ENCODE measurements around the gene ACTN2. TPM values are rescaled to one million over a fixed set of nuclear protein-coding genes. Genes with fewer than 3 reads are reported as not detected.

The ACTN2 gene
- total RNA-seq, 4 donors from 2014 or later, result 0.06 to 0.20 TPM; not detected in 2

DNA sequence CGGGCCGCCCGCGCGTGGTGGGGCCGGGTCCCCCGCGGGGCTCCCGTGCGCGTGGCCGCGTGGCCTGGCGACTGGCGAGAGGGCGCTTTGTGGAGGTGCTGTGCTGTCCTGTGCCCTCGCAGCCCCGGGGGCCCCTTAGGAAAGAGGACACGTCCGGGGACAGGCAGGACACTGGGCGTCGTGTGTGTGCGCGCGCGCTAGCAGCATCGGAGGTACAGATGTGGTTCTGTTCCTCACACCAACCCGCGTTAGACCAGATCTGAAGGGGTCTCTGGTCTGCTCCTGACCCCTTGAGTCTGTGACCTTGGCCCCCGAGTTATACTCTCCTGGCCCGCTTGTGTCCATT, 489 bp downstream of the ACTN2 start:
- peak overlapping the region; percentile 9 for H3K4me3 ChIP-seq (ENCODE audit: low read depth, poor library complexity, severe bottlenecking)
- no peak for TF ChIP-seq POLR2A (IDR thresholded peaks at IDR 0.05)
- TF ChIP-seq, protein P1, sequence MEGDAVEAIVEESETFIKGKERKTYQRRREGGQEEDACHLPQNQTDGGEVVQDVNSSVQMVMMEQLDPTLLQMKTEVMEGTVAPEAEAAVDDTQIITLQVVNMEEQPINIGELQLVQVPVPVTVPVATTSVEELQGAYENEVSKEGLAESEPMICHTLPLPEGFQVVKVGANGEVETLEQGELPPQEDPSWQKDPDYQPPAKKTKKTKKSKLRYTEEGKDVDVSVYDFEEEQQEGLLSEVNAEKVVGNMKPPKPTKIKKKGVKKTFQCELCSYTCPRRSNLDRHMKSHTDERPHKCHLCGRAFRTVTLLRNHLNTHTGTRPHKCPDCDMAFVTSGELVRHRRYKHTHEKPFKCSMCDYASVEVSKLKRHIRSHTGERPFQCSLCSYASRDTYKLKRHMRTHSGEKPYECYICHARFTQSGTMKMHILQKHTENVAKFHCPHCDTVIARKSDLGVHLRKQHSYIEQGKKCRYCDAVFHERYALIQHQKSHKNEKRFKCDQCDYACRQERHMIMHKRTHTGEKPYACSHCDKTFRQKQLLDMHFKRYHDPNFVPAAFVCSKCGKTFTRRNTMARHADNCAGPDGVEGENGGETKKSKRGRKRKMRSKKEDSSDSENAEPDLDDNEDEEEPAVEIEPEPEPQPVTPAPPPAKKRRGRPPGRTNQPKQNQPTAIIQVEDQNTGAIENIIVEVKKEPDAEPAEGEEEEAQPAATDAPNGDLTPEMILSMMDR (IDR thresholded peaks at IDR 0.05), result no peak
- no peak for DNase-seq (ENCODE audit: low spot score in 2 of 2)
- intact Hi-C loops (cut with DNase I; ENCODE audit: low total_unique reads), result no loop called here
- 12 to 17% methylated on average over 7 to 22 of the region's 31 CpGs for WGBS, 2 donors

- intact Hi-C loops (cut with DNase I; ENCODE audit: low total_unique reads), result no loop called here
- WGBS, 2 donors, result 54 to 65% methylated on average over 8 of the region's 8 CpGs
- no peak overlapping the region for H3K4me3 ChIP-seq (ENCODE audit: low read depth, poor library complexity, severe bottlenecking)
- TF ChIP-seq, protein P1 (IDR thresholded peaks at IDR 0.05), result no peak
- TF ChIP-seq POLR2A (IDR thresholded peaks at IDR 0.05), result no peak
- no peak for DNase-seq (ENCODE audit: low spot score in 2 of 2)
These were observed 974 bp downstream of the ACTN2 start for GRCh38 chr1:236687273-236687672.

DNA sequence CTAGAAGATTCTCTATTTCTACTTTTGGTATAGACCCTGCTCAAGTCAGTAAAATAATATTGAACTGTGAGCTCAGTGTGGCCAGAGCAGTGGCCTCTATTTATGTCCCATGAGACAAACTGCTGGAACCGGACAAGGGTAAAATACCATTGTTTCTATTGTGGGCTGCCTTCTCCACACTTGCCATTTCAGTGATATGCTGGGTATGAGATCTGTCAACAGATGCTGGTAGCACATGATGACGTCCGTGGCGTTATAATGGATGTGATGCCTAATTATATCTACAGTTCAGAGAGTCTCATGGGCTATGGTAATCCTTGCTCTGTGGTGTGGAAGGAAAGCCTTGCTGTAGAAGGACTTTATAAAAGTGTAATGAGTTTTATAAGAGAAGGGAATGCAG, 2.4 kb downstream of the ACTN2 start:
- WGBS, 2 donors, result 81 to 82% methylated on average over 4 of the region's 4 CpGs
- intact Hi-C loops (cut with DNase I; ENCODE audit: low total_unique reads), result no loop called here
- TF ChIP-seq, protein P1 (IDR thresholded peaks at IDR 0.05), result no peak
- TF ChIP-seq POLR2A (IDR thresholded peaks at IDR 0.05), result no peak
- H3K4me3 ChIP-seq (ENCODE audit: low read depth, poor library complexity, severe bottlenecking), result no peak overlapping the region
- no peak for DNase-seq (ENCODE audit: low spot score in 2 of 2)

DNA sequence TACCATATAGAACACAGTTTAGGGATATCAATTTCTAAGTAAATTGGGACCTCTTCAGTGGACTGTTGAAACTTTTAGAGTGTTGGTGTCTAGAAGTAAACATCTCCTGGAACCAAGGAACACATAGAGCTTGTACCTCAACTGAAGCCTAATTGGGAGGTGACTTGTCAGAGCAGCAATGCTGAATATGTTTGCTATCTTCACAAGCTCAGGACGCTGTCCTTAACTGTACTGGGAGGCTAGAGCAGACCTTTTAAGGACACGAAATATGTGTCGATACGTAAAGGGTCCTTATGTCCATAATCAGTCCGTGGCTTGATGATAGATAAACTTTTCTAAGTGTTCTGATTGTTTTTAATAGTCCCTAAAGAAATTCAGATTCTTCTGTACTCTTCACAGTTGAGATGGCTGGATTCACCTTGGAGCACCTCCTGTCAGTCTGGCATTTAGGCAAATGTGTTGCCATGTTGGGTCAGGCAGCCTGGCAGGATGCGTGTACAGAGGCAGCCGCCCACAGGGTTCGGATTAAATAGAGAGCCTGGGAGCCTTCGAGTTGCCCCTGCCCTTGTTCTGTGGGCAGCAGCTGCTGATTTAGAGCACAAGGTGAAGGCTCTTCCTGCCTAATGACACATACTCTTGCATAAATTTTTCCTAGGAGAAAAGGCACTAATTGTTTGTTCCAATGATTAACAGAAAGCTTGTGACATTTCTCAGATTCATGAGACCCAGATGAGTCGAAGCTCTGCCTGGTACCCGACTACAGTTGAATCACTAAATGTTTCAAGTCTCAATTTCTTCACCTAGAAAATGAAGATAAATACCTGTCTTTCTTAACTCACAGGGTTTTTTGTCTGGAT, 3.6 kb downstream of the ACTN2 start:
- no peak overlapping the region for H3K4me3 ChIP-seq (ENCODE audit: low read depth, poor library complexity, severe bottlenecking)
- intact Hi-C loops (cut with DNase I; ENCODE audit: low total_unique reads), result no loop called here
- no peak for TF ChIP-seq POLR2A (IDR thresholded peaks at IDR 0.05)
- TF ChIP-seq, protein P1 (IDR thresholded peaks at IDR 0.05), result no peak

DNA sequence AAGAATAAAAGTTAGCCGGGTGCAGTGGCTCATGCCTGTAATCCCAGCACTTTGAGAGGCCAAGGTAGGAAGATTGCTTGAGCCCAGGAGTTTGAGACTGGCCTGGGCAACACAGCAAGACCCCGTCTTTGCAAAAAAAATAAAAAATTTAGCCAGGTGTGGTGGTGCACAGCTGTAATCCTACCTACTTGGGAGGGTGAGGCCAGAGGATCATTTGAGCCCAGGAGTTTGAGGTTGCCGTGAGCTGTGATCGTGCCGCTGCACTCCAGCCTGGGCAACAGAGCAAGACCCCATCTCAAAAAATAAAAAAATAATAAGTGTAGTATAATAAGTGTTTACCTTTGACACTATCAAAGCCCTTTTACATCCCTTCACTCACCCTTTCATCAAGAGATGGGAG, 5.0 kb downstream of the ACTN2 start:
- WGBS, 2 donors, result 85 to 99% methylated on average over 5 of the region's 5 CpGs
- TF ChIP-seq, protein P1 (IDR thresholded peaks at IDR 0.05), result no peak
- TF ChIP-seq POLR2A (IDR thresholded peaks at IDR 0.05), result no peak
- intact Hi-C loops (cut with DNase I; ENCODE audit: low total_unique reads), result no loop called here
- DNase-seq (ENCODE audit: low spot score in 2 of 2), result no peak
- no peak overlapping the region for H3K4me3 ChIP-seq (ENCODE audit: low read depth, poor library complexity, severe bottlenecking)

More for the DNA sequence above, 3.6 kb downstream of the ACTN2 start:
- 77 to 81% methylated on average over 11 of the region's 11 CpGs for WGBS, 2 donors
- DNase-seq (ENCODE audit: low spot score in 2 of 2), result no peak
